ENCODE data around the gene TCF7L1.

The TCF7L1 gene

GRCh38 chr2:85277416-85278158 is 144.4 kb downstream of the TCF7L1 start:
- Mint-ChIP-seq H3K27ac (no peak overlapping the region), H3K27me3 (peaks cover 13% of the 10 kb centered on the region), H3K4me3 (no peak overlapping the region), H3K36me3 (ENCODE audit: low read depth) (no peaks in the 10 kb centered on the region), H3K4me1 (ENCODE audit: low read depth) (no peaks in the 10 kb centered on the region), H3K9me3 (no peaks in the 10 kb centered on the region)
- intact Hi-C loops (cut with micrococcal nuclease), result no loop called here

DNA sequence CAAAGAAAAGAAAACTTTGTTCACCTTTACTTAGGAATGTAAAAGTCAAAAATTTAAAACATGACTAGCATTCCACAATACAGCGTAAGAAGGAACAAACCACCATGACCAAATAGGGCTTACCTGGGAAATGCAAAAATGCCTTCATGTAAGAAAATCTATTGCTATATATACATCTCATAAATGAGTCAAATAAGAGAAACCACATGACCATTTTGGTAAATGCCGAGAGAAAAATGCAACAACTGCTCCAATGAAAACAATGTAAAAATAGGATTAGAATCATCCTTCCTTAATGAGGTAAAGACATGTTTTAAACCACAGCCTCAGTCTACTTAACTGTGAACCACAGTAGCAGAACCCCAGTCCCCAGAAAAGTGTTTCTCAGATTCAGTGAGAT is 145.2 kb downstream of the TCF7L1 start:
- Mint-ChIP-seq H3K4me3 (no peak overlapping the region), H3K36me3 (ENCODE audit: low read depth) (no peaks in the 10 kb centered on the region), H3K4me1 (ENCODE audit: low read depth) (no peaks in the 10 kb centered on the region), H3K9me3 (no peaks in the 10 kb centered on the region), H3K27me3 (peaks cover 13% of the 10 kb centered on the region), H3K27ac (no peak overlapping the region)
- intact Hi-C loops (cut with micrococcal nuclease), result no loop called here

DNA sequence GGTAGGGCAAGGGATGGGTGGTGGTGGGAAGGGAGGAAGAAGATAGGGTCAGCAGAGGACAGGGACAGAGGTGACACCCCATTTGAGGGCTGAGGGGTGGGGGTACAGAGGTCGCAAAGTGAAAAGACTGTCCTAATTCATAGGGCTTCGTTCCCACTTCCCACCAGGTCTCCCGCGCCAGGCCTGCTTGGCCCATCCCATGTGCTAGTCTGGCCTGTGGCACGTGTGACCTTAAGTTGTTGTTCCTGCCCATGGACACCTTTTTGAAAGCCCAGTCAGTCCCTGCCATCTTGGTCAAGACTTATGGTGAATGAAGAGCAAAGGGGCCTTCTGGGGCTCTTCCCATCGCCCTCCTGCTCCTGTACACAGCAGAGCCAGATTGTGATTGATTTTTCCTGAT is 148.4 kb downstream of the TCF7L1 start:
- Mint-ChIP-seq H3K4me3 (no peak overlapping the region), H3K27ac (no peak overlapping the region)
- intact Hi-C loops (cut with micrococcal nuclease), result no loop called here

DNA sequence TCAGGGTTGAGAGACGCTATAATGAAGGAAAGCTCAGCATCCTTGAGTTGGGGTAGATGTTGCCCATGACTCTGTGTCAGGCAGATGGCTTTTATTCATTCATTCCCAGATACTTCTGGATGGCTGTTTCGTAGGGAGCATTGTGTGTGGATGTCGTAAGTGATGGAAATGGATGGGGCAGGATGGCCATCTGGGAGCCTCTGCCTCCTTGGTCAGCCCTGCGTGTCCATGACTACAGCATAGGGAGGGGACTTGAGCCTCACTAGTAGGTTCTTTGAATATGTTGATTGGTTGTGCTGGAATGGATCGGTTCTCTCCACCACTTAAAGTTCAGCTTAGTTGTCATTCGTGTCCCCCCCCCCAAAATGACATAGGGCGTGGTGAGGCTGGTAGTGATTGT is 149.7 kb downstream of the TCF7L1 start:
- H3K27ac Mint-ChIP-seq, result no peak overlapping the region
- intact Hi-C loops (cut with micrococcal nuclease), result no loop called here
- no peak overlapping the region for H3K4me3 Mint-ChIP-seq
- H3K4me1 Mint-ChIP-seq (ENCODE audit: low read depth), result no peaks in the 10 kb centered on the region
- peaks cover 5% of the 10 kb centered on the region for H3K27me3 Mint-ChIP-seq
- H3K36me3 Mint-ChIP-seq (ENCODE audit: low read depth), result no peaks in the 10 kb centered on the region
- no peaks in the 10 kb centered on the region for H3K9me3 Mint-ChIP-seq

More for the DNA sequence above, 148.4 kb downstream of the TCF7L1 start:
- Mint-ChIP-seq H3K36me3 (ENCODE audit: low read depth) (no peaks in the 10 kb centered on the region), H3K4me1 (ENCODE audit: low read depth) (no peaks in the 10 kb centered on the region), H3K27me3 (peaks cover 12% of the 10 kb centered on the region), H3K9me3 (no peaks in the 10 kb centered on the region)

GRCh38 chr2:85283641-85284040 is 150.4 kb downstream of the TCF7L1 start:
- no peak overlapping the region for H3K27ac Mint-ChIP-seq
- H3K4me3 Mint-ChIP-seq, result no peak overlapping the region
- no peaks in the 10 kb centered on the region for H3K4me1 Mint-ChIP-seq (ENCODE audit: low read depth)
- H3K27me3 Mint-ChIP-seq, result peaks cover 3% of the 10 kb centered on the region
- no peaks in the 10 kb centered on the region for H3K9me3 Mint-ChIP-seq
- intact Hi-C loops (cut with micrococcal nuclease), result no loop called here
- H3K36me3 Mint-ChIP-seq (ENCODE audit: low read depth), result no peaks in the 10 kb centered on the region

DNA sequence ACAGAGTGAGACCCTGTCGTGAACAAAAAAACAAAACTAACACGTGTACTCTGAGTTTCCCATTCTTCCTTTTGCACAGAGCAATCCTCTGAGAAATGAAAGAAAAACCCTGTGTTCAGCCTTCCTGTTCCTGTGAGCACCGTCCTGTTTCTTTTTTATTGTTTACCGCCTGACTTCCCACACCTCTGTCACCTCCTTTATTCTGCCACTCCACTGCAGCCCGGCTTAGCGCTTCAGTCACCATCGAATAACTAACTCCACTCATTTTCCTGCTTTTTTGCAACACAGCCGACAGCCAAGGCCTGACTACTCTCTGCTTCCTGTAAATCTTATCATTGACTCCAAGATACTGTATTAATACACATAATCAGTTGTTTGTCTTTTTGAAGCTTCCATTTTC is 153.7 kb downstream of the TCF7L1 start:
- Mint-ChIP-seq H3K4me3 (no peak overlapping the region), H3K4me1 (ENCODE audit: low read depth) (peaks cover 11% of the 10 kb centered on the region)
- intact Hi-C loops (cut with micrococcal nuclease), result loop anchor here (5.0 kb wide), 1 partner anchor 155 kb away; the partner anchor contains the start of gene TCF7L1

GRCh38 chr2:85287721-85288120 is 154.5 kb downstream of the TCF7L1 start:
- H3K9me3 Mint-ChIP-seq, result no peaks in the 10 kb centered on the region
- no peak overlapping the region for H3K27ac Mint-ChIP-seq
- intact Hi-C loops (cut with micrococcal nuclease), result loop anchor here (5.0 kb wide), 1 partner anchor 155 kb away; the partner anchor contains the start of gene TCF7L1
- H3K4me3 Mint-ChIP-seq, result no peak overlapping the region
- H3K36me3 Mint-ChIP-seq (ENCODE audit: low read depth), result no peaks in the 10 kb centered on the region
- peaks cover 11% of the 10 kb centered on the region for H3K4me1 Mint-ChIP-seq (ENCODE audit: low read depth)
- no peaks in the 10 kb centered on the region for H3K27me3 Mint-ChIP-seq

More for the DNA sequence above, 153.7 kb downstream of the TCF7L1 start:
- no peaks in the 10 kb centered on the region for H3K27me3 Mint-ChIP-seq
- H3K27ac Mint-ChIP-seq, result no peak overlapping the region
- no peaks in the 10 kb centered on the region for H3K9me3 Mint-ChIP-seq
- H3K36me3 Mint-ChIP-seq (ENCODE audit: low read depth), result no peaks in the 10 kb centered on the region

- peaks cover 1% of the 10 kb centered on the region for H3K27me3 Mint-ChIP-seq
- no peaks in the 10 kb centered on the region for H3K9me3 Mint-ChIP-seq
- no peak overlapping the region for H3K27ac Mint-ChIP-seq
- no peak overlapping the region for H3K4me3 Mint-ChIP-seq
- H3K4me1 Mint-ChIP-seq (ENCODE audit: low read depth), result peaks cover 11% of the 10 kb centered on the region
- H3K36me3 Mint-ChIP-seq (ENCODE audit: low read depth), result no peaks in the 10 kb centered on the region
- intact Hi-C loops (cut with micrococcal nuclease), result loop anchor here (5.0 kb wide), 1 partner anchor 156 kb away; the partner anchor contains the start of gene TCF7L1
These were observed 155.1 kb downstream of the TCF7L1 start for GRCh38 chr2:85288244-85288725.

DNA sequence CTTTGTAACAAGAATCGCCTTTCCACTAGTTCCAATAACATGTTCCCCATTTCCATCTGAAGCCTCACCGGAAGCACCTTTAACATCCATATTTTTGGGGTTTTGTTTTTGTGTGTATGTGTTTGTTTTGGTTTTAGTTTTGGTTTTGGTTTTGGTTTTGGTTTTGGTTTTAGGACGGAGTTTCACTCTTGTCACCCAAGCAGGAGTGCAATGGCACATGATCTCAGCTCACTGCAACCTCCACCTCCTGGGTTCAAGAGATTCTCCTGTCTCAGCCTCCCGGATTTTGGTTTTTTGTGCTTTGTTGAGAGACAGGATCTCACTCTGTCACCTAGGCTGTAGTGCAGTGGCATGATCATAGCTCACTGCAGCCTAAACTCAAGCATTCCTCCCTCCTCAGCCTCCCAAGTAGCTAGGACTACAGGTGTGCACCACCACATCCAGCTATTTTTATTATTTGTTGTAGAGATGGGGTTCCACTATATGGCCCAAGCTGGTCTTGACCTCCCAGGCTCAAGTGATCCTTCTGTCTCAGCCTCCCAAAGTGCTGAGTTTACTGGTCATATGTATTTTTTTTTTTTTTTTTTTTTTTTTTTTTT is 158.3 kb downstream of the TCF7L1 start:
- Mint-ChIP-seq H3K4me1 (ENCODE audit: low read depth) (peaks cover 11% of the 10 kb centered on the region), H3K27me3 (peaks cover 5% of the 10 kb centered on the region), H3K9me3 (no peaks in the 10 kb centered on the region), H3K4me3 (peak overlapping the region; percentile 47), H3K36me3 (ENCODE audit: low read depth) (no peaks in the 10 kb centered on the region), H3K27ac (peak overlapping the region; percentile 62)
- intact Hi-C loops (cut with micrococcal nuclease), result loop anchor here (10.0 kb wide), 1 partner anchor 1267 kb away; no protein-coding TSS in a partner anchor

DNA sequence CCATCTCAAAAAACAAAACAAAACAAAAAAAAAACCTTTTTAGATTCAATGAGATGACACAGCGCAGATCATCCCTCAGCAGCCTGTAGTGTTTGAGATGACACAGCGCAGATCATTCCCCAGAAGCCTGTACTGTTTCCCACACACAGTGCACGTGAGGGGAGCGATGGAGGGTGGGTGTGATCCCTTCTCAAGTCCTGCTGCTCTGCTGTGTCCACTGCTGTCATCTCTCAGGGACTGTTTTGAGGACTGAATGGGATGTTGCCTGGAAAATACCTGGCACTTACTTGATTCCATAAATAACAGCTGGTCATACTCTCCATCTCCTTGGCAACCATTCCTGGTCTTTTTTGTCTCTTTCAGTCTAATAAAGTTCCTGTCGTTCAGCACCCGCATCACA is 168.9 kb downstream of the TCF7L1 start:
- intact Hi-C loops (cut with micrococcal nuclease), result no loop called here
- H3K4me3 Mint-ChIP-seq, result no peak overlapping the region
- peaks cover 25% of the 10 kb centered on the region for H3K27me3 Mint-ChIP-seq
- no peaks in the 10 kb centered on the region for H3K36me3 Mint-ChIP-seq (ENCODE audit: low read depth)
- H3K4me1 Mint-ChIP-seq (ENCODE audit: low read depth), result peaks cover 6% of the 10 kb centered on the region
- H3K9me3 Mint-ChIP-seq, result no peaks in the 10 kb centered on the region
- H3K27ac Mint-ChIP-seq, result no peak overlapping the region

- Mint-ChIP-seq H3K9me3 (no peaks in the 10 kb centered on the region), H3K4me1 (ENCODE audit: low read depth) (peaks cover 19% of the 10 kb centered on the region), H3K36me3 (ENCODE audit: low read depth) (no peaks in the 10 kb centered on the region), H3K27me3 (peaks cover 20% of the 10 kb centered on the region), H3K4me3 (no peak overlapping the region), H3K27ac (no peak overlapping the region)
- intact Hi-C loops (cut with micrococcal nuclease), result no loop called here
These were observed 170.8 kb downstream of the TCF7L1 start for GRCh38 chr2:85303780-85304531.

DNA sequence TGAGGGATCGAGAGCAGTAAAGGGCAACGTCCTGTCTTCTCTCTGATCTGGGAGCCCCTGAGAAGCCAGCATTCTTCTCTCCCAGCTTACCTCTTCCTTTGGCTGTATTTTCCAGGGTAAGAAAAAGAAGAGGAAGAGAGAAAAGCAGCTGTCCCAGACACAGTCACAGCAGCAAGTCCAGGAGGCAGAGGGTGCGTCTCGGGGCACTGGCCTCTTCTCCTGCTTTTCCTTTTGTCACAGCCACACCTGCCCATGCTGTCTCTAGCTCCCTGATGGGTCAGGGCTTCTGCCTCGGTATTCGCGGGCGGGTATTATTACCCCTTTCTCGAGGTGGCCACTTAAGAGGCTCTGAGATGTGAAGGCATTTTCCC is 174.3 kb downstream of the TCF7L1 start:
- peaks cover 12% of the 10 kb centered on the region for H3K36me3 Mint-ChIP-seq (ENCODE audit: low read depth)
- H3K27ac Mint-ChIP-seq, result peak overlapping the region; percentile 77
- H3K4me1 Mint-ChIP-seq (ENCODE audit: low read depth), result peaks cover 34% of the 10 kb centered on the region
- intact Hi-C loops (cut with micrococcal nuclease), result no loop called here
- peak overlapping the region; percentile 41 for H3K4me3 Mint-ChIP-seq
- H3K27me3 Mint-ChIP-seq, result peaks cover 20% of the 10 kb centered on the region
- H3K9me3 Mint-ChIP-seq, result no peaks in the 10 kb centered on the region

DNA sequence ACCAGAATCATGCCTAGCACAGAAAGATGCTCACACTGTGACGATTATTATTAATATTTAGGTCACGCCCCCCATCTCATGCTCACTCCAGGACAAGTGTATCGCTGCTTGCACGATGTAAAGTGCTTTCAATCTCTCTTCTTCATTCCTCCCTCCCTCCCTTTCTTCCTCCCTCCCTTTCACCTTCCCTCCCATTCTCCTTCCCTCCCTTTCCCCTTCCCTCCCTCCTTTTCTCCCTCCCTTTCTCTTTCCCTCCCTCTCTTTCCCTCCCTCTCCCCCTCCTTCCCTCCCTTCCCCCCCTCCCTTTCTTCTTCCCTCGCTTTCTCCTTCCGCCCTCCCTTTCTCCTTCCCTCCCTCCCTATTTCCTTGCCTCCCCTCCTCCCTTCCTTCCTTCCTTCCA is 175.0 kb downstream of the TCF7L1 start:
- H3K9me3 Mint-ChIP-seq, result no peaks in the 10 kb centered on the region
- no peak overlapping the region for H3K27ac Mint-ChIP-seq
- intact Hi-C loops (cut with micrococcal nuclease), result no loop called here
- H3K27me3 Mint-ChIP-seq, result peaks cover 18% of the 10 kb centered on the region
- H3K36me3 Mint-ChIP-seq (ENCODE audit: low read depth), result peaks cover 12% of the 10 kb centered on the region
- peaks cover 34% of the 10 kb centered on the region for H3K4me1 Mint-ChIP-seq (ENCODE audit: low read depth)
- no peak overlapping the region for H3K4me3 Mint-ChIP-seq

Data from dendritic cell treated with granulocyte-macrophage colony-stimulating factor and Interleukin-4, amounts not matched to agents 40 ng/mL and 50 ng/mL, for 4 days (primary cell).